HG02970 (cell line): ENCODE results near the gene ELOVL6.
"Not testable (repeated sequence)": the region's sequence is repeated elsewhere in the genome, so short reads cannot be mapped to it uniquely, and the experiment has no call there.

ENCODE experiments used
- ATAC-seq: cut with Tn5 transposase; IDR thresholded peaks from one replicate; pipeline ENCODE4 v1.9.1; 2021; ENCODE audit warnings: mild to moderate bottlenecking, moderate library complexity, moderate number of reproducible peaks; ENCODE audit not compliant: unreplicated experiment, low FRiP score

ELOVL6 gene, protein sequence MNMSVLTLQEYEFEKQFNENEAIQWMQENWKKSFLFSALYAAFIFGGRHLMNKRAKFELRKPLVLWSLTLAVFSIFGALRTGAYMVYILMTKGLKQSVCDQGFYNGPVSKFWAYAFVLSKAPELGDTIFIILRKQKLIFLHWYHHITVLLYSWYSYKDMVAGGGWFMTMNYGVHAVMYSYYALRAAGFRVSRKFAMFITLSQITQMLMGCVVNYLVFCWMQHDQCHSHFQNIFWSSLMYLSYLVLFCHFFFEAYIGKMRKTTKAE

DNA sequence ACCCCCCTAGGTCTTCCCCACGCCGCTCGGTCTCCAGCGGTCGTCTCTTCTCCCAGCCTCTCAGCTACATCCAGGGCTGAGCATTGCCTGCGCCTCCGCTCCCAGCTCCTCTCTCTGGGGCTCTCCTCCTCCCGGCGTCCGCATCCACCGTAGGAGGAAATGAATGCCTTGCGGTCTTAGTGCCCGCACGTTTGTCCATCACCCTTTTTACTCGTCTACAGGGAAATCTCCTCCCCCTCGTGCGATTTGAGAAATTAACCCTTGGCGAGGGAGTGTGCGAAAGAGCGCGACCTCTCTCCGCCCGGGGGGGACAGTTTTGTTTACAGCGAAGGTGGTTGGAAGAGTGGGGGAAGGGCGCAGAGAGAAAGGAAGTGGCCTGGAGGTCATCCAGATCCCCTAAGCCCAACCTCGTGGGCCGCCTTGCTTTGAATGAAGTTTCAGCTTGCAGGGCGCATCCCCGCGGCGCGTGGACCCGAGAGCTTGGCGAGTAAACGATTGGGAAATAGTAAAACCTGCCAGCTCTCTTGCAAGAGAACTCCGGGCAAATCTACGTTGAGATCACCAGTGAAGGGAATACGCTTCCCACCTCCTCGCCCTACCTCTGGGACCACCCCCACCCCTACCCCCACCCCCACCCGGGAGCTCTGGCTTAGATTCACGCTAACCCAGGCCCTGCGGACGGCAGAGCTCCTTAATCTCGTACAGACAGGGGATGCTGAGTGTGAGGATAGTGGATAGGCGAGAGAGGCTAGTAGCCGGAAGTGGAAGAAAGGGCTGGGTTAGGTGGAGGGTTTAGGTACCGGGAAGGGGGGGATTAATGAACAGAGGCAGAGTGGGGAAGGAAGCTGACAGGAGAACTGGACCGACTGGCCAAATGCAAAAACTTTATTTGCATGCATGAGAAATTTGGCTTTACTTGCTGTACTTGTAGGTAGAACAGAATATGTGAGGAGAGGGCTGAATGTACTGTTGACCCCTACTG, at the start of gene ELOVL6:
ELOVL6 (minus strand) TSS at position 181 of the 982 bp plus-strand sequence. CDS start 280 bp downstream, outside the sequence.
- ATAC-seq: no peak

DNA sequence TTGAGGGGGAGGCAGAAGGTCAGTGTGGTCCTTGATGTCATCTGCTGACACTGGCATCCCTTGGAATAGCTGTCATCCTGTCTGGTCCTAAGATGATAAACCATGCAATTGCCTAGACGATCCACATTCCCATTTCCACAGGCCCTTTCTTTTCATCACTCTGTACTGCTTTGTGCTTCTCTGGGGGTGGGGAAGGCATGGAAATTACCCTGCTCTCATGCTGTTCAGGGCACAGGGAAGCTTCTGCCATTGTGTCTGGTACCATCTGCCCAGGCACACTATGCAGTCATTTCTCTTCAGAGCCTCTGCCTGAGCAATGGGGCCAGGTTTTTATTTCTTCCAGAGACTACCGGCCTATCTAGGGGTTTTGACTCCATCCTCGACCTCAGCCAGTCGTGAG, 49.7 kb upstream of the ELOVL6 start:
- ATAC-seq: no peak

DNA sequence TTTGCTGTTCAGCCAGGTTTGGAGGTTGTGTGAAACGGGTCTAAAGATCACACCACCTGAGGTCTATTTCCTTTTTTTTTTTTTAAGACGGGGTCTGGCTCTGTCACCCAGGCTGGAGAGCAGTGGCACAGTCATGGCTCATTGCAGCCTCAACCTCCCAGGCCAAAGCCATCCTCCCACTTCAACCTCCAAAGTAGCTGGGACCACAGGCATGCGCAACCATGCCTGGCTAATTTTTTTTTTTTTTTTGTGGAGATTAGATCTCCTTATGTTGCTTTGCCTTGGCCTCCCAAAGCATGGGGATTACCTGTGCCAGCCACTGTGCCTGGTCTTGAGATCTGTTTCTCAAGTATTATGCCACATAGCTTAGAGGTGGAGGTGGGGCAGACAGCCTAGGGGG, 49.2 kb upstream of the ELOVL6 start:
- ATAC-seq: no peak

DNA sequence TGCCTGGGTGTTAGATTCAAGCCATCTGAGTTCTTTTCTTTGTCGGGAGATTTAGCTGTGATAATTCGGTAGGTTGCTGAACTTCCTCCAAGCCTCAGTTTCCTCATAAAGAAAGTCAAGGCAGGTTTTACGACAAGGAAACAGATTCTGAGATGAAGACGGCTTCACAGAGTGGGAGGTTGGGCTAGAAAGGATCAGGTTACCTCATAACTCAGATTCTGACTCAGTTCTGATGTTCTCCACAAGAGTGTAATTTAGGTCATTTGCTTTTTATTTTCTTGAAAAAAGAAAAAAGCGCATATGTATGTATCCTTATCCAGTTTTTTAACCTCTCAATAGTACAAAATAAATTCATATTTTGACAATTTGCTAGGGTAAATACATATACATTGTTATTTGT, 47.2 kb upstream of the ELOVL6 start:
- no peak for ATAC-seq

DNA sequence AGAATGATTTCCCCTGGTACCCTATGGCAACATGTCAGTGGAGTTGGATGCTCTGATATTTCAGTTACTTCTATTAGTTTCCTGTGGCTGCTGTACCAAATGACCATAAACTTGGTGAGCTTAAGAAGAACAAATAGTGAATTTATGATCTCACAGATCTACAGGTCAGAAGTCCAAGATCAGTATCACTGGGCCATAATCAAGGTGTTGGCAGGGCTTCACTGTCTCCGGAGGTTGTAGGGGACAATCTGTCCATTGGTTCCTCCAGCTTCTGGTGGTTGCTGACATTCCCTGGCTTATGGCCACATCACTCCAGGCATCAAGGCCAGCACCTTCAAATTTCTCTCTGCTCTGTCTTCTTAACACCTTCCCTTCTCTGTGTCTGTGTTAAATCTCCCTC, 37.9 kb upstream of the ELOVL6 start:
- ATAC-seq: no peak

DNA sequence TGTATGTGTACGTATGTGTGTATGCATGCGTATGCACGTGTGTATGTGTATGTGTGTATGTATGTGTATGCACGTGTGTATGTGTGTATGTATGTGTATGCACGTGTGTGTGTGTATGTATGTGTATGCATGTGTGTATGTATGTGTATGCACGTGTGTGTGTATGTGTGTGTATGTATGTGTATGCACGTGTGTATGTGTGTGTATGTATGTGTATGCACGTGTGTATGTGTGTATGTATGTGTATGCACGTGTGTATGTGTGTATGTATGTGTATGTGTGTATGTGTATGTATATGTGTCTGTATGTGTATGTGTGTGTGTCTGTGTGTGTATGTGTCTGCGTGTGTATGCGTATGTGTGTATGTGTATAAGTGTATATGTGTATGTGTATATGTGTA, 35.2 kb upstream of the ELOVL6 start:
- not testable (repeated sequence) for ATAC-seq

DNA sequence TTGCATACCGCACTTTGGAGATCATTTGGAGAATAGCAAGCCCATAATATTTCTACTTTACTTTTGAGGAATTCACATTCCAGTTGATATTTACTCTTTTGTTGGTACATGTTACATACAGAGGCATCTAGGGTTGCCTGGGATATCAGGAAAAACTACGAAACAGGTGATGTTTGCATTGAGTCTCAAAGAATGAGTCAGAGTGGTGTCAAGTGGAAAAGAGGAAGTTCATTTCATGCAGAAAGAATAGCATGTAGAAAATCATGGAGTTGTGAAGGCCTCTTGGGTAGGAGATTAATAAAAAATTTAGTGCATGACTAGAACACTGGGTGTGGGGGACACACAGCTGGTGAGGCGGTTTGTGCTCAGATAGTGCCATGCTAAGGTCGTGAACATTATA, 33.5 kb upstream of the ELOVL6 start:
- no peak for ATAC-seq

DNA sequence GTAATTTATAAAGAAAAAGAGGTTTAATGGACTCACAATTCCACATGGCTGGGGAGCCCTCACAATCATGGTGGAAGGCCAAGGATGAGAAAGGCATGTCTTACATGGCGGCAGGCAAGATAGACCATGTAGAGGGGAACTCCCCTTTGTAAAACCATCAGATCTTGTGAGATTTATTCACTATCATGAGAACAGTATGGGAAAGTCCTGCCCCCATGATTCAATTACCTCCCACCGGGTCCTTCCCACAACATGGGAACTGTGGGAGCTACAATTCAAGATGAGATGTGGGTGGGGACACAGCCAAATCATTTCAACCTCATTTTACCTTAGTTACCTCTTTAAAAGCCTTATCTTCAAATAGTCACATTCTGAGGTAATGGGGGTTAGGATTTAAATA, 30.9 kb upstream of the ELOVL6 start:
- ATAC-seq: no peak

DNA sequence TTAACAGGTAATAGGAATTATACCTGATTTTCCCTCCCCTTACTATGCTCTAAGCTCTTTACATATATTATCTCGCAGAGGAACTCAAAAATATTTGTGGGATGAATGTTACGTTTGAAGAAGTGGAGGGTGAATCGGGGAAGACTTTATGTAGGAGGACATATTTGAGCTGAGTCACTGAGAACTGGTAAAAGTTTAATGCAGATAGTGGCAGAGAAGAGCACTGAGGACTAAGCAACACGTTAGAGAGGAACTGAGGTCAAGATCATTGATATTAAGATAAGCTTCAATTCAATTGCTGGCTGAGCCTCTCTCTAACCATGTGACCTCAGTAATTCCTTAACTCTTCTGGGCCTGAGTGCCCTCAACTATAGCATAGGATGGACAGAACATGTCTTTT, 26.4 kb upstream of the ELOVL6 start:
- no peak for ATAC-seq

DNA sequence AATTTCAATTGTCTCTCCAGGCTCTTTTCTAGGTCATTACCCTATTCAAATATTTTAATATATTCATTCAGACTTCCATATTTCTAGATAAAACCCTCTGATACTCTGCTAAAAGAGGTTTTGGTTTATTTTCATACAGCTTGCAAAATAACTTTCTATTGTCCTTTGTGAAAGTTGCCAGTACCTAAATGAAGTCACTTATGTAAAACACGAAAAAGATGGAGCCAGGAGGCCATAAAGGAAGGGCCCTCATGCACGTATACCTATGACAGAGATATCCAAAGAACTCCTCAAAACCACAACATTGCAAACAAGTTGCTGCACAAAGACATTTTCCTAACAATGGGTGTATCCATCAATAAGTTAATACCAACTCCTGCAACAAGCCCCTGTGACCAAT, 25.7 kb upstream of the ELOVL6 start:
- no peak for ATAC-seq

DNA sequence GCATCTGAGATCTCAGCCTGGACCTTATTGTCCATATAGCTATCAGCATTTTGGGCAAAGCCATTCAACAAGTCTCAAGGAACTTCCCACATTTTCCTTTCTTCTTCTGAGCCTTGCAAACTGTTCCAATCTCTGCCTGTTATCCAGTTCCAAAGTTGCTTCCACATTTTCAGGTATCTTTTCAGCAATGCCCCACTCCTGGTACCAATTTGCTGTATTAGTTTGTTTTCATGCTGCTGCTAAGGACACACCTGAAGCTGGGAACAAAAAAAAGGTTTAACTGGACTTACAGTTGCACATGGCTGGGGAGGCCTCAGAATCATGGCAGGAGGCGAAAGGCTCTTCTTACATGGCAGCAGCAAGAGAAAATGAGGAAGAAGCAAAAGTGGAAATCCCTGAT, 20.5 kb upstream of the ELOVL6 start:
- ATAC-seq: not testable (repeated sequence)

DNA sequence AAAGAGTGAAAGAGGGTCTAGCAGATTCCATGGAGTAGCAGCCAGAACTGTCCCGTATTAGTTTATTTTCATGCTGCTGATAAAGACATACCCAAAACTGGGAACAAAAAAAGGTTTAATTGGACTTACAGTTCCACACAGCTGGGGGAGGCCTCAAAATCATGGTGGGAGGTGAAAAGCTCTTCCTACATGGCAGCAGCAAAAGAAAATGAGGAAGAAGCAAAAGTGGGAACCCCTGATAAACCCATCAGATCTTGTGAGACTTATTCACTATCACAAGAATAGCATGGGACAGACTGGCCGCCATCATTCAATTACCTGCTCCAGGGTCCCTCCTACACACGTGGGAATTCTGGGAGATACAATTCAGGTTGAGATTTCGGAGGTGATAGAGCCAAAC, 18.8 kb upstream of the ELOVL6 start:
- ATAC-seq: not testable (repeated sequence)

DNA sequence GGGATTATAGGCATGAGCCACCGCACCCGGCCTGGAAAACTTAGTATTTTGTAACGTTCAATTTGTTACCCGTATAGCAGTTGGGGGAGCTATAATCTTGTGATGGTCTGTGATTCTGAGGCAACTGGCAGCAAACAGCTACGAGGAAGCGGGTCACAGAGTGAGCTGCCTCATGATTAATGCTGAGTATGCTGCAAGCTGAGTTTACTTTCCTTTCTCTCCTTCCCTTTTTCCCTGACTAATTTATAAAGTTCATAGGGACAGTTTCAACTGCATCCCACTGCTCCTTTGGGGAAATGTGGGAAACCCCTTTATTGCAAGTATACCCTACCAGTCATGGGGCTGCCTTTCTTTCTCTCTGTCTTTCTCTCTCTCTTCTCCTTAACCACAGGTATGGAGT, 17.7 kb upstream of the ELOVL6 start:
- ATAC-seq: no peak

DNA sequence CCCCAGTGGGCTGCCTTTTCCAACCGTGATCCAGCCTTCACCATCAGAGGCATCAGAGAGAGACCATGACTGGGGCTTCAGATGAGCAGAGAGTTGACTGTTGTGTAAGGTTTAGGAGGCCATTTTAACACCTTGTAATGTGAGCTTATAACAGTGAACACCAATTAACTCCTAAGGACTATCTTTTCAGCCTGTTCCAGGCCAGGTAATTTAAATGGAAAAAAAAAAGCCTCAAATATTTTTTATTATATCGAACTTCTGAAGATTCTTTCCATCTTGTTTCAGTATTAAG, 13.3 kb upstream of the ELOVL6 start:
- no peak for ATAC-seq

DNA sequence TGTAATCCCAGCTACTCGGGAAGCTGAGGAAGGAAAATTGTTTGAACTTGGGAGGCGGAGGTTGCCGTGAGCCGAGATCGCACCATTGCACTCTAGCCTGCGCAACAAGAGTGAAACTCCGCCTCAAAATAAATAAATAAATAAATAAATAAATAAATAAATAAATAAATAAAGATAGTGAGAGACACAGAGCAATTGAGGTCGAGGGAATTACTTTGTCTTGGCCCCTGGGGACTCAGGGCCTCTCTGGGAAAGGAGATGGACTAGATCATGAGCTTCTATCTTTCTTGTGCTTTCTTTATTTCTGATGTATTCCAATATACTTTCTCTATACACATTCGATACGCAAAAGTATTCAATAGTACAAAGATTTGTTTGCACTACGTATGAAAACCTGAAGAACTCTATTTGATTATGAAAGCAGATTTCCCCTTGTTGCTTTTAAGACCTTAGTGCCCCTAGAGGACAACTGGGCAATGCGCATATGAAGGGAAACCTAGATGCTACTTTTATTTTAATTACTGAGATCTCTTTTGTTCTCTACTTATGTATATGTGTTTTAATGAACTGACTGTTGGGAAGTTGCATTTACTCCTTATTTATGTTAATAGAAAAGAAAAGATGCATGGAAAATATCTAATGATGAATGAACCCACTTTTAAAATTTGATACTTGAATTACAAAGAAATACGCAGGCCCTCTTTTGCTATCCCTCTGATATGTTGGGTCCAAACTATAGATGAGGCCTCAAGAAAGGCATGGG, 12.8 kb upstream of the ELOVL6 start:
- ATAC-seq: peak; percentile 64

DNA sequence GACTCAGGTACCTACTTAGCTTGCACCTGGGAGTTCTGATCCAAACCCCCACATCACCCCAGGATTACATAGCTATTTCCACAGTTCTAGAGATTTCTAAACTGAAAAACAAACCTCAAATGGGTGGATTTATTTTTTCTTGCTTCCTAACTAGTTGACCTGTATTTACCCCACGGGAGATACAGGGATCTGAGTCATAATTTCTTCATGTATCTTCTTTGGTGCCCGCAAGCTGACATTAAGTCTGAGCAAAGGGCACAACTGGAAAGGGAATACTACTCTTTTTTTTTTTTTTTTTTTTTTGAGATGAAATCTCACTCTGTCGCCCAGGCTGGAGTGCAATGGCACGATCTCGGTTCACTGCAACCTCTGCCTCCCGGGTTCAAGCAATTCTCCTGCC, 10.0 kb upstream of the ELOVL6 start:
- no peak for ATAC-seq

DNA sequence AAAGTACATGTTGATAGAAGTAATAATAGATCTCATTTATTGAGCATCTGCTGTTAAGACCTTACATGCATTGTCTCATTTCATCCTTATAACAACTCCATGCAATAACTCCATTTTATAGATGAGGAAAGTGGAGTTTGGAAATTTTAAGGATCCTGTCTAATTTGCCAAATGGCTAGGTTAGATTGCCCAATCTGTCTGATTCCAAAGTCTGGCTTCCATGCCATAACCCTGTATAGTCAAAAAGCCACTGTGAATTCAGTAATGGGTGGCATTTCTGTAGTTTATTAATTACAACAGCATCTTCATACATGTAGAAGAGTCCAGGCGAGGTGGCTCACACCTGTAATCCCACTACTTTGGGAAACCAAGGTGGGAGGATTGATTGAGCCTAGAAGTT, 8.8 kb upstream of the ELOVL6 start:
- no peak for ATAC-seq

DNA sequence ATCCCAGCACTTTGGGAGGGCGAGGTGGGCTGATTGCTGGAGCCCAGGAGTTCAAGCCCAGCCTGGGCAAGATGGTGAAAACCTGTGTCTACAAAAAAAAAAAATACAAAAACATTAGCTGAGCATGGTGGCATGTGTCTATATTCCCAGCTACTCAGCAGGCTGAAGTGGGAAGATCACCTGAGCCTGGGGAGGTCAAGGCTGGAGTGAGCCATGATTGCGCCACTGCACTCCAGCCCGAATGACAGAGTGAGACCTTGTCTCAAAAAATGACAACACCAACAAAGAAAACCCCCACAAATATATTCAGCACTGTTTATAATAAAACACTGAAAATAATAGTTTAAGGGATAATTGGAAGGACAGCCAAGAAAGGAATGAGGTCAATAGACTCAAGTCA, 3.6 kb upstream of the ELOVL6 start:
- ATAC-seq: no peak

DNA sequence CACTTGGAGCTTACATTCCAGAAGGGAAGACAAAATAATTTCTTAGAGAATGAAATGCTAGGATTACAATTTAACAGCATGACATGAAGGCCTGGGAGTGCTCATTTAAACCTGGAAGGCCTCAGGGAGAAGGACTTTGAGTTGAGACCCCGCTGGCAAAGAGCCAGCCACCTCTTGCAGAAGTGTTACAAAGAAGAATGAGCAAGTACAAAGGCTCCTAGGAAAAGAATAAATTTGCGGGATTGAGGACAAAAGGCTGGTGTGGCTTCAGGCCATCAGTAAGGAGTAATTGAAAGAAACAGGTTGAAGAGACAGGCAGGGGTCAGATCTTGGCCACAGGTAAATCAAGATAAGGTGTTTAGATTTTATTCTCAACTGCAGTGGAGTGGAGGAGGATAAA, 3.1 kb upstream of the ELOVL6 start:
- ATAC-seq: no peak

DNA sequence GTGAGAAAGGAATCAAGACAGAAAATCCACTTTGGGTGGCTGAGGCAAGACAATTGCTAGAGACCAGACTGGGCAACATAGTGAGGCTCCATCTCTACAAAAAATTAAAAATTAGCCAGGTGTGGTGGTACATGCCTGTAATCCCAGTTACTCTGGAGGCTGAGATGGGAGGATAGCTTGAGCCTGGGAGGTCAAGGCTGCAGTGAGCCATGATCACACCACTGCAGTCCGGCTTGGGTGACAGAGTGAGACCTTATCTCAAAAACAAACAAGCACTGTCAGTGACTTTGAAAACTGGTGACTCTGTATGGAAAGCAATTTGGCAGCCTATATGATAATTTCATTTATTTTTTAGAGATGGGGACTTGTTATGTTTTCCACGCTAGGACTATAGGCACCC, 2.3 kb upstream of the ELOVL6 start:
- no peak for ATAC-seq

DNA sequence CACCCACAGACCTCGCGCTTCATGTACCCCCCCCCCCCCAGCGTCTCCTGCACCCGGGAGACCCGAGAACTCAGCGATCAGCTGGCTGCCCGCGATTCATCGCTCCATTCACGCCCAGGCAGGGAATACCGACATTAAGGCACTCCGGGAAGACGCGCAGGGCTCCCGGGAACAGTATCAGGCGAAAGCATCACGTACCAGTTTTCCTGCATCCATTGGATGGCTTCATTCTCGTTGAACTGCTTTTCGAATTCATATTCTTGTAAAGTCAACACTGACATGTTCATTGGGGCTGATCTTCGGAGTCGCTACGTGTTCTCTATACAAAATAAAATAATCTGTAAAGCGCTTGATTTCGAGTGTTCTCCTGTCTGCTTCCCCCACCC, 373 bp downstream of the ELOVL6 start:
- no peak for ATAC-seq
